Stomach (tissue), 4 donors: ENCODE results near the gene TAF11.

ENCODE experiments used
- EP300 ChIP-seq: sonication (generic); formaldehyde crosslinking; IDR thresholded peaks from one replicate; pipeline ENCODE4 v1.6.1; 2017; ENCODE audit warnings: antibody characterized with exemption
- POLR2A ChIP-seq, 4 donors: fragments of 450-650 bp; IDR thresholded peaks; one replicate each; pipeline ENCODE4 v1.6.1; 2016; ENCODE audit warnings: antibody characterized with exemption in 4 of 4, control low read depth in 2 of 4, mild to moderate bottlenecking in 1 of 4, moderate library complexity in 1 of 4
- TF ChIP-seq, protein P1 (sequence below), 7 experiments: fragments of 450-650 bp in 4 of 7; fragments of 200-600 bp in 3 of 7; sonication (generic) in 3 of 7; IDR thresholded peaks; one replicate each; pipeline ENCODE4 v1.5.1; 2016 to 2019; ENCODE audit warnings: antibody characterized with exemption in 7 of 7, control low read depth in 2 of 7, mild to moderate bottlenecking in 1 of 7

DNA sequence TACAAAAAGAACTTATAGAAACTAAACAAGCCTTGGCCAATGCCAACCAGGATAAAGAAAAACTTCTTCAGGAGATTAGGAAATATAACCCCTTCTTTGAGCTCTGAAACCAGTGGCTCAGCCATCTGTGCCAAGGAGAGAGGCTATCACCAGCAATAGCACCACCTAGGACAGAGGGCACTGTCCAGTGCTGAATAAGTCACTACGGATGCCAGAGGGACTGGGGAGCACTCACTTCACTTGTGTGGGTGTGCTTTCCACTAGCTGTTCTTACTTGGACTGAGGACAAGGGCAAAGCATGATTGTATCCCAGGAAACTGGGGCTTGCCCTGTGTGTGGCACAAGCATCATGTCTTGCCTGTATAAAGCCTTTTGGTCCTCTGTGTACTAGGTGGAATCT, 15.5 kb downstream of the TAF11 start:
- TF ChIP-seq, protein P1, sequence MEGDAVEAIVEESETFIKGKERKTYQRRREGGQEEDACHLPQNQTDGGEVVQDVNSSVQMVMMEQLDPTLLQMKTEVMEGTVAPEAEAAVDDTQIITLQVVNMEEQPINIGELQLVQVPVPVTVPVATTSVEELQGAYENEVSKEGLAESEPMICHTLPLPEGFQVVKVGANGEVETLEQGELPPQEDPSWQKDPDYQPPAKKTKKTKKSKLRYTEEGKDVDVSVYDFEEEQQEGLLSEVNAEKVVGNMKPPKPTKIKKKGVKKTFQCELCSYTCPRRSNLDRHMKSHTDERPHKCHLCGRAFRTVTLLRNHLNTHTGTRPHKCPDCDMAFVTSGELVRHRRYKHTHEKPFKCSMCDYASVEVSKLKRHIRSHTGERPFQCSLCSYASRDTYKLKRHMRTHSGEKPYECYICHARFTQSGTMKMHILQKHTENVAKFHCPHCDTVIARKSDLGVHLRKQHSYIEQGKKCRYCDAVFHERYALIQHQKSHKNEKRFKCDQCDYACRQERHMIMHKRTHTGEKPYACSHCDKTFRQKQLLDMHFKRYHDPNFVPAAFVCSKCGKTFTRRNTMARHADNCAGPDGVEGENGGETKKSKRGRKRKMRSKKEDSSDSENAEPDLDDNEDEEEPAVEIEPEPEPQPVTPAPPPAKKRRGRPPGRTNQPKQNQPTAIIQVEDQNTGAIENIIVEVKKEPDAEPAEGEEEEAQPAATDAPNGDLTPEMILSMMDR (IDR thresholded peaks at IDR 0.05), result no peak
- TF ChIP-seq EP300 (no peak), POLR2A (IDR thresholded peaks at IDR 0.05) (no peak)
